HEK293T (cell line): ENCODE measurements around the gene DFFA.

ENCODE experiments used
- ARNT ChIP-seq: fragments of 450-650 bp; IDR thresholded peaks from 2 replicates; pipeline ENCODE4 v1.6.1; 2017; ENCODE audit warnings: mild to moderate bottlenecking
- BHLHE40 ChIP-seq: fragments of 450-650 bp; IDR thresholded peaks from 2 replicates; pipeline ENCODE4 v1.6.1; 2016; ENCODE audit warnings: mild to moderate bottlenecking, moderate library complexity, borderline replicate concordance
- CTBP1 ChIP-seq: fragments of 450-650 bp; IDR thresholded peaks from 2 replicates; pipeline ENCODE4 v1.6.1; 2016; ENCODE audit warnings: borderline replicate concordance
- FOXA1 ChIP-seq: fragments of 450-650 bp; IDR thresholded peaks from 2 replicates; pipeline ENCODE4 v1.6.1; 2016; ENCODE audit warnings: mild to moderate bottlenecking
- FOXK2 ChIP-seq: fragments of 450-650 bp; IDR thresholded peaks from 2 replicates; pipeline ENCODE4 v1.6.1; 2016; ENCODE audit warnings: mild to moderate bottlenecking
- FOXM1 ChIP-seq: fragments of 450-650 bp; IDR thresholded peaks from 2 replicates; pipeline ENCODE4 v1.6.1; 2017; ENCODE audit warnings: mild to moderate bottlenecking, borderline replicate concordance
- HDGF ChIP-seq: fragments of 450-650 bp; IDR thresholded peaks from 2 replicates; pipeline ENCODE4 v1.6.1; 2017; ENCODE audit warnings: antibody characterized with exemption, borderline replicate concordance
- NFRKB ChIP-seq: fragments of 450-650 bp; IDR thresholded peaks from 2 replicates; pipeline ENCODE4 v1.6.1; 2016; ENCODE audit warnings: mild to moderate bottlenecking, moderate library complexity
- SP1 ChIP-seq: fragments of 450-650 bp; IDR thresholded peaks from 2 replicates; pipeline ENCODE4 v1.6.1; 2017
- SUZ12 ChIP-seq: fragments of 450-650 bp; IDR thresholded peaks from 2 replicates; pipeline ENCODE4 v1.6.1; 2016; ENCODE audit warnings: mild to moderate bottlenecking
- TARDBP ChIP-seq: fragments of 450-650 bp; IDR thresholded peaks from 2 replicates; pipeline ENCODE4 v1.6.1; 2016
- ZNF384 ChIP-seq: fragments of 450-650 bp; IDR thresholded peaks from 2 replicates; pipeline ENCODE4 v1.6.1; 2016

DNA sequence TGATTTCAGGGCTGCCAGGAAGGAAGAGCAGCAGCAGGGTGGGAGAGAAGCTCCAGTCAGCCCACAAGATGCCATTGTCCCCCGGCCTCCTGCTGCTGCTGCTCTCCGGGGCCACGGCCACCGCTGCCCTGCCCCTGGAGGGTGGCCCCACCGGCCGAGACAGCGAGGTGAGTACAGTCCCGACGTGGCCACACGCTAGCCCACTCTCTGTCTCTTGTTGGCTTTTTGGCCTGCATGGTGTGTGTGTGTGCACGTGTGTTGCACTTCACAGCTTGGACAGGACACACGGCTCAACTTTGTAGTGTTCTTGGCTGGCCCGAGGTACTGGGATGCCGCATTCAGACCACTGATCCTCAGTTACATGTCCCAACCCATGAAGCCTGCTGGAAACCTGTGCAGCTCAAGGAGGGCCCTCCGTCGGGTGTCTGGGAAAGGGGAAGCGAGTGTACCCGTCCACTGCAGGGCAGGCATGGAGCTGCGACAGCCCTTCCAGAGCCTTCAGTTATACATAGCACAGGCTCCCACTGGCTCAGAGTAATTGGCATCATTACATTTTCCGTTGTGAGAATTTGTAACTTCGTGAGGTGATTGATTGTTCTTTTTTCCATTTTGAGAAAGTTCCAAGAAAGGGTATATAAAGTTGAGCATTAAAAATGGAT, 22.0 kb downstream of the DFFA start:
- no peak for TF ChIP-seq SUZ12
- TF ChIP-seq FOXA1 = no peak
- TF ChIP-seq ARNT = no peak
- TF ChIP-seq HDGF = no peak
- TF ChIP-seq TARDBP = no peak
- TF ChIP-seq FOXM1 = no peak
- no peak for TF ChIP-seq NFRKB
- TF ChIP-seq SP1 = no peak
- no peak for TF ChIP-seq FOXK2
- TF ChIP-seq ZNF384 = no peak
- TF ChIP-seq BHLHE40 = no peak
- no peak for TF ChIP-seq CTBP1
